Endothelial cell of umbilical vein (primary cell): Measurements from ENCODE around the gene CADPS. TPM values are rescaled to one million over a fixed set of nuclear protein-coding genes. Genes with fewer than 3 reads are reported as not detected.

Source experiments
- BruUV-seq: library from RNA; stranded (reverse); fragments of 400-500 nt; replicated peaks from 2 replicates; lab custom pipeline; 2021; lab: Mats Ljungman, UMichigan
- CTCF ChIA-PET: fragments of 300-600, 350-600 bp; sonication (Branson Sonifier 250); formaldehyde crosslinking; loops from one replicate; lab custom pipeline; 2021; ENCODE audit warnings: antibody characterized with exemption, inconsistent platforms; lab: Charles Lee
- POLR2A ChIA-PET: fragments of 300-600, 350-600 bp; sonication (Branson Sonifier 250); formaldehyde crosslinking; loops from one replicate; lab custom pipeline; 2021; ENCODE audit warnings: antibody characterized with exemption, inconsistent platforms; lab: Charles Lee
- DNase-seq: peaks from one replicate; pipeline ENCODE4 v3.0.0-alpha.2; 2011; ENCODE audit warnings: low read depth, low spot score
- FAIRE-seq: peaks from 2 replicates; lab custom pipeline; 2011; peaks lifted over from hg19 to GRCh38; lab: Jason Lieb, UNC
- H2AFZ ChIP-seq: 2 replicates; pipeline ENCODE4 v1.6.0; 2012; ENCODE audit warnings: low read depth, low read length, control low read depth, inconsistent platforms
- H3K27ac ChIP-seq: 2 replicates; pipeline ENCODE4 v1.5.1; 2011; ENCODE audit warnings: low read depth, mild to moderate bottlenecking, control low read depth, low read length, moderate library complexity; ENCODE audit not compliant: insufficient read depth
- H3K27me3 ChIP-seq, 2 experiments: 2 replicates each; pipeline versions ENCODE4 v1.6.0 to v1.6.1; 2011; ENCODE audit warnings: low read length in 2 of 2, mixed read lengths in 1 of 2; ENCODE audit not compliant: control insufficient read depth in 2 of 2, insufficient read depth in 2 of 2
- H3K36me3 ChIP-seq, 2 experiments: 2 replicates in 1 of 2; 3 replicates in 1 of 2; pipeline ENCODE4 v1.5.1; 2011; ENCODE audit warnings: low read length in 2 of 2, mild to moderate bottlenecking in 1 of 2, moderate library complexity in 1 of 2; ENCODE audit not compliant: control insufficient read depth in 2 of 2, insufficient read depth in 2 of 2; ENCODE audit errors: extremely low read depth in 1 of 2
- H3K4me1 ChIP-seq: 3 replicates; pipeline ENCODE4 v1.5.1; 2011; ENCODE audit warnings: mild to moderate bottlenecking, low read length; ENCODE audit not compliant: control insufficient read depth, insufficient read depth; ENCODE audit errors: extremely low read depth
- H3K4me2 ChIP-seq: 2 replicates; pipeline ENCODE4 v1.6.1; 2011; ENCODE audit warnings: low read length, control low read depth, mixed read lengths; ENCODE audit not compliant: insufficient read depth
- H3K4me3 ChIP-seq, 3 experiments: fragments of 200-600 bp in 1 of 3; sonication (generic), shearing (Covaris generic) in 1 of 3; replicated peaks in 1 of 3; 2 replicates each; pipeline ENCODE4 v1.5.1; 2011 to 2016; ENCODE audit warnings: control low read depth in 3 of 3, low read length in 3 of 3, mild to moderate bottlenecking in 2 of 3, inconsistent platforms in 1 of 3, low read depth in 1 of 3, moderate library complexity in 1 of 3; ENCODE audit not compliant: insufficient read depth in 1 of 3
- H3K79me2 ChIP-seq: 2 replicates; pipeline ENCODE4 v1.6.0; 2012; ENCODE audit warnings: low read length, inconsistent platforms; ENCODE audit not compliant: control insufficient read depth, insufficient read depth
- H3K9ac ChIP-seq: replicated peaks from 2 replicates; pipeline ENCODE3; 2011; ENCODE audit warnings: low read length, control low read depth; ENCODE audit not compliant: insufficient read depth; ENCODE audit errors: extremely low read depth
- H3K9me1 ChIP-seq: replicated peaks from 3 replicates; pipeline ENCODE4 v1.6.0; 2011; ENCODE audit warnings: mild to moderate bottlenecking, low read length; ENCODE audit not compliant: control insufficient read depth, insufficient read depth; ENCODE audit errors: extremely low read depth
- H3K9me3 ChIP-seq: replicated peaks from 2 replicates; pipeline ENCODE4 v1.5.1; 2012; ENCODE audit warnings: low read length, inconsistent platforms; ENCODE audit not compliant: control insufficient read depth, insufficient read depth
- H4K20me1 ChIP-seq: replicated peaks from 2 replicates; pipeline ENCODE3; 2011; ENCODE audit warnings: mild to moderate bottlenecking, low read length; ENCODE audit not compliant: control insufficient read depth, insufficient read depth; ENCODE audit errors: extremely low read depth
- CTCF ChIP-seq, 2 donors: IDR thresholded peaks; 1 replicate in 1 of 2; 2 replicates in 1 of 2; pipeline ENCODE4 v1.5.1; 2011; ENCODE audit warnings: low read length in 2 of 2, mild to moderate bottlenecking in 2 of 2, moderate library complexity in 2 of 2, control low read depth in 1 of 2, inconsistent platforms in 1 of 2, low read depth in 1 of 2; ENCODE audit not compliant: insufficient read depth in 1 of 2; ENCODE audit errors: extremely low read depth in 1 of 2
- EZH2 ChIP-seq: IDR thresholded peaks from 2 replicates; pipeline ENCODE4 v1.6.1; 2012; ENCODE audit warnings: borderline replicate concordance, low read depth, mild to moderate bottlenecking, moderate library complexity, low read length, inconsistent platforms; ENCODE audit not compliant: severe bottlenecking
- FOS ChIP-seq: IDR thresholded peaks from 2 replicates; pipeline ENCODE4 v1.6.1; 2011; ENCODE audit warnings: mild to moderate bottlenecking, low read length, moderate library complexity, borderline replicate concordance; ENCODE audit not compliant: insufficient read depth
- GATA2 ChIP-seq: IDR thresholded peaks from 2 replicates; pipeline ENCODE4 v1.7.0; 2011; ENCODE audit warnings: low read depth, mild to moderate bottlenecking, moderate library complexity, mixed read lengths, low read length; ENCODE audit not compliant: insufficient read length, insufficient read depth
- JUN ChIP-seq: IDR thresholded peaks from 2 replicates; pipeline ENCODE4 v1.6.1; 2011; ENCODE audit warnings: borderline replicate concordance, low read depth; ENCODE audit not compliant: insufficient read length, insufficient read depth
- MAX ChIP-seq: IDR thresholded peaks from 2 replicates; pipeline ENCODE4 v1.6.1; 2011; ENCODE audit not compliant: insufficient read depth, insufficient read length
- MYC ChIP-seq: IDR thresholded peaks from one replicate; pipeline ENCODE4 v1.6.1; 2011; ENCODE audit warnings: mild to moderate bottlenecking, low read depth, low read length
- POLR2A ChIP-seq: IDR thresholded peaks from 2 replicates; pipeline ENCODE4 v1.6.1; 2012; ENCODE audit warnings: low read depth, mild to moderate bottlenecking, control low read depth, low read length
- POLR2AphosphoS5 ChIP-seq: IDR thresholded peaks from 2 replicates; pipeline ENCODE4 v1.6.1; 2012; ENCODE audit warnings: low read depth, mild to moderate bottlenecking, control low read depth, low read length, moderate library complexity; ENCODE audit not compliant: insufficient read depth
- dilution Hi-C: fragments of 300-500 bp; cut with MboI; formaldehyde crosslinking; loops from one replicate; pipeline ENCODE4 v1.15.0; 2019; ENCODE audit warnings: low sequenced_read_pairs; ENCODE audit not compliant: extremely low pct_ligation_motif_present
- intact Hi-C: fragments of 100-400 bp; cut with micrococcal nuclease; formaldehyde crosslinking; loops from one replicate; pipeline ENCODE4 v1.10.0; 2022
- polyA plus RNA-seq, 4 experiments: library from polyadenylated mRNA; depleted of rRNA in 3 of 4; stranded (reverse) in 3 of 4; unstranded in 1 of 4; fragments of >200 nt; gene quantifications; 2 replicates each; pipeline versions ENCODE4 v1.2.1 to v1.2.3, GENCODE V29; 2011 to 2012; ENCODE audit warnings: missing spikeins in 1 of 4
- total RNA-seq: library from RNA; stranded (reverse); gene quantifications from 2 replicates; pipeline ENCODE4 v1.2.3, GENCODE V29; 2021

The CADPS gene
- total and polyA plus RNA-seq, 2 donors (not counting 3 experiments of a cell fraction or from before 2014, with no cell fraction given) = not detected

- H3K9ac ChIP-seq = no peak overlapping the region
- no peak overlapping the region for H3K4me2 ChIP-seq
- H3K79me2 ChIP-seq = no peaks in the 10 kb centered on the region
- BruUV-seq = no TSS peak
- intact Hi-C loops (no loop called here), dilution Hi-C loops (no loop called here)
- no peaks in the 10 kb centered on the region for H4K20me1 ChIP-seq
- ChIA-PET CTCF (no interaction called here), POLR2A (no interaction called here)
- DNase-seq (no peak), FAIRE-seq (no peak)
- no peak overlapping the region for H2AFZ ChIP-seq
- H3K27ac ChIP-seq = no peak overlapping the region
- H3K27me3 ChIP-seq = no peaks in the 10 kb centered on the region
- H3K36me3 ChIP-seq = no peaks in the 10 kb centered on the region
- no peaks in the 10 kb centered on the region for H3K9me1 ChIP-seq
- no peaks in the 10 kb centered on the region for H3K9me3 ChIP-seq
- H3K4me3 ChIP-seq = no peak overlapping the region
- TF ChIP-seq POLR2A = no peak
- no peak for TF ChIP-seq MYC
- no peak for TF ChIP-seq GATA2
- TF ChIP-seq EZH2 = no peak
- TF ChIP-seq JUN = no peak
- no peak for TF ChIP-seq POLR2AphosphoS5
- no peak for TF ChIP-seq FOS
- no peak for TF ChIP-seq CTCF (IDR thresholded peaks at IDR 0.05; ENCODE audit: extremely low read depth in 1 of 2, insufficient read depth in 1 of 2, low read depth in 1 of 2, low read length in 2 of 2)
- no peak for TF ChIP-seq MAX
- no peaks in the 10 kb centered on the region for H3K4me1 ChIP-seq
Observed at GRCh38 chr3:62824965-62825592, 50.1 kb downstream of the CADPS start.
